GM12891 (cell line): ENCODE measurements around the gene NRXN3.

Experiments used
- POLR2A ChIP-seq: IDR thresholded peaks from 2 replicates; pipeline ENCODE4 v1.6.1; 2011; ENCODE audit warnings: low read depth, low read length, control low read depth
- POLR2AphosphoS5 ChIP-seq: IDR thresholded peaks from 2 replicates; pipeline ENCODE4 v1.6.1; 2011; ENCODE audit warnings: low read depth, low read length, control low read depth
- POU2F2 ChIP-seq: IDR thresholded peaks from 2 replicates; pipeline ENCODE4 v1.6.1; 2011; ENCODE audit warnings: low read depth, mild to moderate bottlenecking, control low read depth, low read length, moderate library complexity
- SPI1 ChIP-seq: IDR thresholded peaks from 2 replicates; pipeline ENCODE4 v1.6.1; 2011; ENCODE audit warnings: low read depth, low read length, control low read depth
- TAF1 ChIP-seq: IDR thresholded peaks from 2 replicates; pipeline ENCODE4 v1.6.1; 2011; ENCODE audit warnings: low read depth, low read length, control low read depth

GRCh38 chr14:79840103-79840502 lies 1669.9 kb downstream of the NRXN3 start:
- TF ChIP-seq POLR2A: no peak
- no peak for TF ChIP-seq POLR2AphosphoS5
- no peak for TF ChIP-seq POU2F2
- no peak for TF ChIP-seq TAF1
- TF ChIP-seq SPI1: no peak
